ENCODE data around the gene PDLIM4.

Gene PDLIM4

DNA sequence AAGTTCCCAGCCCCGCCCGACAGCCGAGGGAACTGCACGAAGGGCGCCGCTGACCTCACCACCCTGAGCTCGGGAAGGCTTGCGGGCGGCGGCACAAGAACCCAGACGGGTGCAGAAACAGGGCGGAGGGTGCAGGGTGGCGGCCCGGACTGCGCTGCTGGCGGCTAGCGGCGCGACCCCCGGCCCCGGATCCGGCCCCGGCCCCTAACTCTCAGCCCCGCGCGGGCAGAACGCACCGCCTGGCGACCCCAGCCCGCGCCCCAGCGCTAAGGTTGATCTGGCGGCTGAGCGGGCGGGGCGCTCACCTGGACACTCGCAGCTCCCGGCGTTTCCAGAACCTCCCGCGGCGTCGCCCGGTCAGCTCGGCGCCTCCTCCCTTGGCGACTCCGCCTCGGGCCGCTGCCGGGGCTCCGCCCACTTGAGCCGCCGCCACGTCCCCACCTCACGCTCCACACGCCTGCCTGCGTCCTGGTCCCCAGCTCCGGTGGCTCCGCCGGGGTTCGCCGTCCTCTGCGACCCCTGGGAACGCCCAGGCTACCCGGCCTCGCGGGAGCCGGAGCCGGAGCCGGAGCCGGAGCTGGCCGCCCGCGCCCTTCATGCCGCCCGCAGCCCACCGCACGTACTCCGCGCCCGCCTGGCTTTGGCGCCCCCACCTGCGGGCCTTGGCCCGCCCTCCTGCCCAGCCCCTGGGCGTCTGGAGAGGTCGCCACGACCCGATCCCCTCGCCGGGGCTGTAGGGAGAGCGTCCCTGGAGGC lies 29.8 kb upstream of the PDLIM4 start, which contains the start of gene P4HA2:
Gene P4HA2, minus strand, starts transcription at position 369 of the 756 bp plus-strand sequence. CDS start 9,227 bp downstream, outside the sequence.
- DNase-seq, result peak; percentile 67 to 78 (median 77)

DNA sequence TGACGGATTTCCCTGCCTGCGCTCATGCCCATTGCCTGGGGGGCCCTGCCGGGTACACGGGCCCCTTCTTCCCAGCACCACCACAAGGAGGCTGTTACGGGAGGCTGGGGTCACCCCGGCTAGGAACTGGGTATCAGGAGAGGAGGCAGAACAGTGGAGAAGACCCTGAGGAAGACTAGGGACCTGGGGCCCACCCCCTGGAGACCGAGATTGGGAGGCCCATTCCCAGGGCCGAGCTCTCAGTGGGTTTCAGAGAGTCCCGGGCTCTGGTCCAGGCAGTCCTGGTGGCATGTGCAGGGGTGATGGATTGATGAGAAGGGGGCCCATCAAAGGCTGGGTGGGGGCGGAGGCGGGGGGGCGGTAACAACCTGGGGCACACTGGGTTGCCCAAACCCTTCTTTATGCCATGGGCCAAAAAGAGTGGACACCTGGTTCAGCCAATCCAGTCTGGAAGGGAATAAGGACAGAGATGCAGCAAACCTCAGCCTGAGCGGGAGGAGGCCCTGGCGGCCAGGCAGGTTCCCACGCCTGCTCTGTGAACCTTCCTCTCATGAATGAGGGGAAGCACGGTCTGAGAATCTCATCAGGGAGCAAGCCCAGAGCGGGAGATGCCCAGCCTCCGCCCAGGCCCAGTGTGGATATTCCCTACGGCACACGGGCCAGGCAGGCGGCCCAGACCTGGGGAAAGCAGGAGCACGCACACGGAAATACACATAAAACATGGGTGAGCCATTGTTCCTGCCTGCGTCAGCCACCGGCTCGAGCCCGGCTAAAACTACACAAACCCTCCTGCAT lies 29.1 kb upstream of the PDLIM4 start:
- DNase-seq, result no peak

DNA sequence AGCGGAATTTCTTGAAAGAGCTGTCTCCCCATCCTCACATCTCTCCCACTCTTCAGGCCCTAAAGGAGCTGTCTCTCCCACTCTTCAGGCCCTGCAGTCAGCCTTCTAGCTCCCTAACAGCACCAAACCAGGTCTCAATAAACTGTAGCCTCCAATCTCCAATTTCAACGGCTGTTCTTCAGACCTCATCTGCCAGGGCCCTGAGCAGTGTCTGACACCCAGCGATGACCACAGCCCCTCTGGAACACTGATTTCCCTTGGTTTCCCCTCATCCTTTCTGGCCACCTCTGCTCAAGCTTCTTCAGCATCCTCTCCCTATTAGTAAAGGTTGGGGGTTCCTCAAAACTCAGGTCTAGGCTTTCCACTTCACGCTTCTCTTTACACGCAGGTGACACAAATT lies 28.3 kb upstream of the PDLIM4 start:
- DNase-seq, result no peak

DNA sequence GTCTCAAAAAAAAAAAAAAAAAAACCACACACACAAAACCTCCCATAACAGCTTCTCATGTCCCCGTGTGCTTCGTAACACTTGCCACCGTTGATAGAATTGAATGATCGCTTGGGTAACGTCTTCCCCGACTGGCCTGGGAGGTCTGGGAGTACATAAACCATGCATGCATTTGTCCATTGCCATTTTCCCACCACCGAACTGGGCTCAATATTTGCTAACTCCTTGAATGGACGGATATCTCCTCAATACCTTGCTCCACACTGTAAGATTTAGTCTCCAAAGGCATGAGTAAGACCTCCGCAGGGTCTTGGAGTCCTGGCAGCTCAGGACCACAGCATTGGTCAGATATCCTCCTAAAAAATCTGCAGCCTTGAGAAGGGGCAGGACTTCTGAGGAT lies 26.6 kb upstream of the PDLIM4 start:
- DNase-seq, result no peak

DNA sequence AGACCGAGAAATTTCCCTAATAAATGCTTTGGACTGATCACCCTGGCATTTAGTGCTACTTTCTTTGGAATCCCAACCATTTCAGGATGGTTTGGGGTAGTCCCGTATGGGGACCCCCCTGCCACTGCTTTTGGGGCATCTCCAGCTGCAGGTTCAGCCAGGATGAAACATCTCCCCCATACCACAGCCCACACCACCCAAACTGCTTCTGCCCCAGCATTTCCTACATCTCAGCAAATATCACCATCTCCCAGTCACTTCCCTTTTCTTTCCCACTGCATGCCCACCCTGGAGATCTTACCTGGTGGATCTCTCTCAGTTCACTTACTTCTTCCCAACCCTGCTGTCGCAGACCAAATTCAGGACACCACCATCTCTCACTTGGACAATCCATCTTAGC lies 25.0 kb upstream of the PDLIM4 start:
- no peak for DNase-seq

DNA sequence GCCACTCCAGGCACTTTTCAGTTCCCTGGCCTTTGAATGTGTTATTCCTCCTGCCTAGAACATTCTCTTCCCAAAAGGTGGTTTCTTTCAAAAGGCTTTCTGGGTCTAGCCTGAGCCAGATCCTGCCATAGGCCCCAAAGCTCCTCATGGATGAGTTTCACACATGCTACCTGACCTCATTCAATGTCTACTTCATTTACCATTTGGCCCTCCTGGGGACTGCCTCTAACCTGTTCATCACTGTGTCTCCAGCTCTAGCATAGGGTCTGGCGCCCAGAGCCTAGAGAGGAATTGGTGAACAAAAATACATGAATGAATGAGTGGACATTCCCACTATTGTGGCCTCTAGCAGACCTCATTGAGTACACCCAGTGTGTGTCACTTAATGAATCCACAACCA lies 24.4 kb upstream of the PDLIM4 start:
- DNase-seq, result no peak

DNA sequence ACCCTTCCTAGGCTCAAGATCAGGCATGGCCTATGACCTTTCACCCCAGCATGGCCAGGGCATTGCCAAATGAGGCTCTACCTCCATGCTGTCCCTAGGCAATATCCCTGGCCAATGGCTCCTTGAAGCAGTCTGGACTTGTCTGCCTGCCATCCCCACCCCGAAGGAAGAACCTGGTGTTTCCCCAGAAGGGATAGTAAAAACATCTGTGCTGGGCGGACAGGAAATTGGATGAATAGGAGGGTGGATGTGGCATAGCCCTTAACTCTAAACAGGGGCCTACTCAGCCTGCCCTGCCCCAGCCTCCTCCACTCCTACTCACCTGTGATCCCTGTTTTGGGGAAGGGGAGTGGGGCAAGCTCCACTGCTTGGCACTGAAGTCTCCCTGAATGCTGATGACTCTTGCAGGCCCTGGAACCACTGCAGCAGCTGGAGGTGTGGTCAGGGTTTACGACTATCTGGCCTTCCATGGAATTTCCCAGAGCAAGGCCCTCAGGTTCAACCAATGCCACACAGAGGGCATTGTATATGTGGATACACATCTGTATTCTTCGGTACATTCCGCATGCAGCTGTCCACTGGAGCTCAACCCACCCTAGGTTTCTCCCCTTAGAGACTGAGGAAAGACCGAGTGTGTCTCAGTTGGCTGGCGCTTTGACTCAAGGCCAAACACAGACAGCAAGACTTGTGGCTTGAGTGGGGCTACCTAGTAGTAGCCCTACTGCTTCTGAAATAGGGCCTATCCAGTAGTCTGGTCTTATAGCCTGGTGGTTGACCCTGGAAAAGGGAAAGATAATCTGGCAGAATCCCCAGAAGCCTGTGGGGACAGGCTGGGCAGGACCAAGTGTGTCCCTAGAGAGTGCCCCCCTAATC lies 23.4 kb upstream of the PDLIM4 start:
- no peak for DNase-seq

DNA sequence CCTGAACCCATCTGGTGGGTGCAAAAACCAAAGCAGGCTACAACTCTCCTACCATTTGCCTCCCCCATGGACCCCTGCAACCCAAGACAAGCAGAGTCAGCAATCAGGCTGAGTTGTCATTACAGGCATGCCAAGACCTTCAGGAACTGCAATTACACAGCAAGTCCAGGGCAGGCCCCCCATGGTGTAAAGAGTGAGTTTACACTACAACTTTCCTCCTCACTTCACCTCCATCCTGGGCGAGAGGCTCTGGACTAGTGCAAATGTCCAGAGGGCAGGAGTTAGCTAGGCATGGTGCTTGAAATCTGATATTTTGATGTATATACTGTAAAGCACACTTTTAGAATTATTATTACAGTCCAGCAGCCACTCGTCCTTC lies 22.8 kb upstream of the PDLIM4 start:
- no peak for DNase-seq

DNA sequence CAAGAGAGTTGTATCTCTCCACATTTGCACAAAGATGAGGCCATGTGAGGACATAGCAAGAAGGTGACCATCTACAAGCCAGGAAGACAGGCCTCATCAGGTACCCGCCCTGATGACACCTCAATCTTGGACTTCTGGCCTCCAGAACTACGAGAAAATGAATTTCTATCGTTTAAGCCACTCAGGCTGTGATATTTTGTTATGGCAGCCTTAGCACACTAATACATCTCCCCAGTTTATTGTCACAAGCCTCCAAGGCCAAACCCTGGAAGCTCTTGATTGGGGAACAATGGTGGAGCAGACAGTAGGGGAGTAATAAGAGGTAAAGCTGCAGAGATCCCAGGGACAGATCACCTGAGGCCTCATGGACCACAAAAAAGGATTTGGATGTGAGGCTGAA lies 22.2 kb upstream of the PDLIM4 start:
- DNase-seq, result no peak

DNA sequence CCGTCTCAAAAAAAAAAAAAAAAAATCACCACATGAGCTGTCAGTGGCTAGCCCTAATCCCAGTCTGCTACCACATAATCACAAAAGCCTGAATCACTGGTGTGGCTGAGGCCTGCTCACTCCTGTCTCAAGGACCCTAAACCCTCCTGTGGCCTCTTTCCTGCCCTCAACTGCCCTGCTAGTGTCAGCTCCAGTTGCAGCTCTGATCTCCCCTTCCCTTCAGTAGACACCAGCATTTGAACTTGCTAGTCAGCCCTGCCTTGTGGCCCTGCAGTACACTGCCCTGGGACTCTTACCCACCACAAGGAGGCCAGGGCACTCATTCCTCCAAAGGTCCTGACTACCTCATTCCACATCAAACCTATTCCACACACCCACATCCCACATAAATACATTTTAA lies 20.4 kb upstream of the PDLIM4 start:
- no peak for DNase-seq

DNA sequence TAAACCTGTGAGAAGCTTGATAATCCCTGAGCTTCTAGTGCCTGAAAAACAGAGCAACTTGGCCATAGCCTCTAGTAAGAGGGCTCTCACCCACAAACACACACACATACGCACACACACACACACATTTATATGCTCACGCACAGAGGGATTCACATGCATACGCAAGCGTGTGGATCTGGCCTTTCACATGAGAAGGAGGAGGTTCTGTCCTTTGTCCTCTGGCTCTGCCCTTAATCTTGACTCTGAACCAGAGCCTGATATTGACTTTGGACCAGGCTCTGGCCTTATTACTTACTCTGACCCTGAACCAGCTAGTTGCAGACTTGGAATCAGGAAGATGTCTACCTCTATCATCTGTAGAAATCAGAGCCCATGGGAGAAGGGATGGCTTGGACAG lies 19.8 kb upstream of the PDLIM4 start:
- DNase-seq, result no peak

DNA sequence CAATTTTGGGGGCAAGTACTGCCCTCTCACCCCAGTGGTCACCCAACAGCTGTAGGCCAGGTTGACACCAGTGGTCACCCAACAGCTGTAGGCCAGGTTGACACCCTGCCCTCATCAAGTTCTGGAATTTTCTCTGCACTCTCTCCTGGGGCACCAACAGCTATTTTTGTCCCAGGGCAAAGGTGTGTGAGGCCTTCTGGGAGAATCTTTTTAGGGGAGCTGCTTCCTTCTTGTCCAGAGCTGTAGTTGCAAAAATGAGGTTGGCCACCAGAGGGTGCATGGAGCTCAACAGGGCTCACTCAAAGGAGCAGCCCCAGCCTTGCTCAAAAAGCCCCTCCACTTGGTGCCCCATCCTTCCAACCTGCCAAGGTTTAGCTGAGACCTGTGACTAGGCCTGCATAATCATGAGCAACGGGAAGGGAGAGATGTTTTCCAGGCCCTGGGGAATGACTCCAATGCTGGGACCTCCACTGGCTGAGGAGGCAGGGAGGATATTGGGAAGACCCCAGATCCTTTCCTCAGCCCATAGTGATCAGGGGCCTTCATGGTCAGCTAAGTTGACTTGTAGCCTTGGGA lies 19.2 kb upstream of the PDLIM4 start:
- peak; percentile 33 to 56 (median 34) for DNase-seq

DNA sequence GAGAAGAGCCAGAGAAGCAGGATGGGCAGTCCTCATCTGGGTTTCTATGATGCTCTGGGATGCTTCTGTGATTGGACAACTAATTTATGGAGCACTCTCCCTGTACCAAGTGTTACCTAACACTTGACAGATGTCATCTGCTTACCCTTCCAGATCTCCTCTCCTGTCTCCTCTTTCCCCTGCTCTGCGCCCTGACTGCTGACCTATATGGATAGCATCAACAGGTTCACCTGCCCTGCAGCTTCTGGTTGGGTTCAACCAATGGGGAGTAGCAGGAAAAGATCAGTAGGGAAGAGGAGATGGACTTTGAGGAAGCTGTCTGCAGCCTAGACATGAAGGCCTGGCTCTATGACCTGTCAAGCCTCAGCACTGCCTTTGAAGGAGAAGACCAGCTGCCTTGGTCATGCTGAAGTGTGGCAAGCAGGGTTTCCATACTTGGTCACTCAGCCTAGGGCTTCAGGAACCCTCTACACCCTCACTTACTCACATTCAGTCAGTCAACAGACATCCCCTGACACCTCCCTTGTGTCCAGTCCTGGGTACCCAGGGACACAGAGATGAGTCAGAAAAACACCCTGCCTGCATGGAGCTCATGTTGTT lies 18.5 kb upstream of the PDLIM4 start:
- DNase-seq, result no peak

DNA sequence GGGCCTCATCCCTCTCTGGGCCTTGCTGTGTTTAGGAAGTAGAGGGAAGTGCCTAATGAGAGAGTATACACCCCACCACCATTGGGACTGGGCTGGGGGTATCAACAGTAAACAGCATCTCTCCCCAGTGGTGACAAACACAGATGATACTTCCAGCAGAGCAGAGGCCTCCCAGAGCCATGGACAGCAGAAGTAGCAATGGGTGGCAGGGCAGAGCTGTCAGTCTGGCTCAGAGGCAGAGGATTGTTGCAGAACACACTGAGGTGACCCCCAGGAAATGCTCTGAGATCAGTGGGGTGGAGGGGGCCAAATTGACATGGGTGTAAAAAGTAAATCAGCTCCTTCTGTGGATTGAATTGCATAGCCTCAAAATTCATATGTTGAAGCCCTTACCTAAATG lies 17.7 kb upstream of the PDLIM4 start:
- no peak for DNase-seq

DNA sequence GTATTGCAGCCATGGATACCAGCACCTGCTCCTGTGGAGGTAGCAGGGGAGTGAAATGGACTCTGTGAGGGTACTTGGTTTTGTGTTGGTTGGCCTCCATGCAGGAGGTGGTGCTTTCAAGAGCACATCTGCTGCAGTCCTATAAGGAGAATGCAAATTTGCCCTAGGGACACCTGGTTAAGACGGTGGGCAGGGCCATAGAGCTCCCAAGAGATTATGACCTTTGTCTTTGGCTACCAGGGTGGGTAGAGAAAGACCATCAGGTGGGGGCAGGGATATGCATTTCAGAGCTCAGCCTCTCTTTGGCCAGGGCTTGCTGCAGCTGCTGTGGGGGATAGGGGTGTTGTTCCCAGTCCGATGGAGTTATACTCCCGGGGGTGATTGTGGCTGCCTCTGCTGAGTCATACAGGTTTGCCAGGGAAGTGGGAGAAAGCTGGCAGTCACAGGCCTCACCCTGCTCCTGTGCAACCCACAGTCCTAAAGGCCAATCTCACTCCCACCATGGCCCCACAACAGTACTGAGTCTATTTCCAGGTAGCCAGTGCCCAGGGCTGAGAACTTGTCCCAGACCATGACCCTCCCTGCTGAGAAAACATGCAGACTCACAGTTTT lies 14.0 kb upstream of the PDLIM4 start:
- DNase-seq, result no peak

DNA sequence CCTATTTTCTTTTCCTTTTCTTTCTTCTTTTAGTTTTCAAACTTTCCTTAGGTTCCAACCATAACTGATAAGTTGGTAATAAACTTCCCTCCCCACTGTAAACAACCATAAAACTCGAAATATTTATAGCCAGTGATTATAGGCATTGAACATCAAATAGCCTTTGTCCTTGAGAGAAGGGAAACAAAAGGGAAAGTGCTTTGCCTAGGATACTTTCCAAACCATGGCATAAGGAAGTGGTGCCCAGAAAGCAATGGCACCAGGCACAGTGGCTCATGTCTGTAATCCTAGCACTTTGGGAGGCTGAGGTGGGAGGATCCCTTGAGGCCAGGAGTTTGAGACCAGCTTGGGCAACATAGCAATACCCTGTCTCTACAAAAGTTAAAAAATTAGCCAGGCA lies 11.9 kb upstream of the PDLIM4 start:
- DNase-seq, result peak in 1 of 3 experiments; percentile 0

DNA sequence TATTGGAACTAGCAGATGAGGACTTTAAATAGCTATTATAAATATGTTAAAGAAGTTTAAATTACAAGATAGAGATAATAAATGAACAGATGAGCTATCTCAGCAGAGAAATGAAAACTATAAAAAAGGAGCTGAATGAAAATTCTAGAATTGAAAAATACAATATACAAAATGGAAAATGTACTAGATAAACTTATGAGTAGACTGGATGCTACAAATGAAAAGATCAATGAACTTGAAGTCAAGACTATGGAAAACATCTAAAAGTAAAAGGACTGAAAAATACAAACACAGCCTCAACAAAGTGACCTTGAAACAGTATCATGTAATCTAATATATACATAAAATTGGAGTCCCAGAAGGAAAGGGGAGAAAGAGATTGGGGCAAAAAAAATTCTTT lies 10.7 kb upstream of the PDLIM4 start:
- no peak for DNase-seq

DNA sequence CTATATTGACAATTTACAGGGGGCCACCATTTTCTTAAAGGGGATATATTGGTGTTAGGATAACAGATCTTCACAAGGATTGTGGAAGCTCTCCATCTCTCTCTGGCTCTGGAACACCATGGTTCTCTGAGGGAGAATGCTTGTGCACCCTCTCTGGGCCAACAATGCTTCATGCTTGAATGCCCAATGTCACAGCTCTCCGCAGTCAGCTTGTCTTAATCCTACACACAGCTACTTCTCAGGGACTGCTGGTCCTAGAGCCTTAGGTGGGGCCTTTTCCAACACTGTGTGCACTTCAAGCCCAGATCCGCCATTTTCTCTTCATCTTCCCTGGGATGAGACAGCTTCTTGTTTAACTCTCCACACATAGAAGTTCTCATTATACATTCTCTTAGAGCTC lies 6.9 kb upstream of the PDLIM4 start:
- no peak for DNase-seq

DNA sequence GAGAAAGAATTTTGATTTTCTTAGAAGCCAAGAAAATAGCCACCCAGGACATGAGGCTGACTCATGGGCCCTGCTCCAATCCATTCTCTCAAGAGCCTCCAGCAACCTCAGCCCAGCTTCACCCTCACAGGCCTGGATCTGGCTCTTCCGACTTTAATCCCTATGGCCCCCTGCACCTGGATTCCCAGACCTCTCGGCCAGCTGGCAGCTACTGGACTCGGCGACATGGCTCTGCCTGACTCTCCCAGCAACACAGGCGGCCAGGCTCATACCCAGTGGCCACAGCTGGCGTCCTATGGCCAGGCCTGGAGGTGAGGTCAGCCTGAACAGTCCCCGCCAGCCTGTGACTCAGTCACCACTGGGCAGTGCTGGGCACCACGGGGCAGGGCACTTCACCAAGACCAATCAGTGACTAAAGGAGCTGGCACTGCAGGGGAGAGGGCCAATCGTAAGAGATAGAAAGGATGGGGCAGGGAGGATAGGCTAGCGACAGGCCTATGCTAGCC lies 6.2 kb upstream of the PDLIM4 start:
- DNase-seq, result no peak

DNA sequence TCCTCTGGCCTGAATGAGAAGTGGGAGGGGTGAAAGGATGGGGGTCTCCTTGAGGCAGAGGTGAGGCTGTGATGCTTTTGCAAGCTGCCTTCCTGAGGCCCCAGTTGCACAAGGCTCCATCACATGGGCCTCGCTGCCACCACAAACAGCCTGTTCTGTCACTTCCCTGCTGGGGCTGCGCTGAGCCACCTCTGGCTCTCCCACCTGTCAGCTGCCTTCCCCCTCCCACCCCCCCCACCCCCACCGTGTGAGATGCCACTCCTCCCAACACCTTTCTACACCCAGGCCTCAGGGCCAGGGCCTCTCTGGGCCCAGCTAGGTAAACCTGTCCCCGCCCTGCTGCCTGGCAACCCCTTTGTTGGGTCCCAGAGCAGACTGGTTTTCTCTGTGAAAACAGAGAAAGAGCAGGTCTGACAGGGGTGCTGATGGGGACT lies 4.5 kb upstream of the PDLIM4 start:
- DNase-seq, result peak in 2 of 3 experiments; percentile 25 to 44

DNA sequence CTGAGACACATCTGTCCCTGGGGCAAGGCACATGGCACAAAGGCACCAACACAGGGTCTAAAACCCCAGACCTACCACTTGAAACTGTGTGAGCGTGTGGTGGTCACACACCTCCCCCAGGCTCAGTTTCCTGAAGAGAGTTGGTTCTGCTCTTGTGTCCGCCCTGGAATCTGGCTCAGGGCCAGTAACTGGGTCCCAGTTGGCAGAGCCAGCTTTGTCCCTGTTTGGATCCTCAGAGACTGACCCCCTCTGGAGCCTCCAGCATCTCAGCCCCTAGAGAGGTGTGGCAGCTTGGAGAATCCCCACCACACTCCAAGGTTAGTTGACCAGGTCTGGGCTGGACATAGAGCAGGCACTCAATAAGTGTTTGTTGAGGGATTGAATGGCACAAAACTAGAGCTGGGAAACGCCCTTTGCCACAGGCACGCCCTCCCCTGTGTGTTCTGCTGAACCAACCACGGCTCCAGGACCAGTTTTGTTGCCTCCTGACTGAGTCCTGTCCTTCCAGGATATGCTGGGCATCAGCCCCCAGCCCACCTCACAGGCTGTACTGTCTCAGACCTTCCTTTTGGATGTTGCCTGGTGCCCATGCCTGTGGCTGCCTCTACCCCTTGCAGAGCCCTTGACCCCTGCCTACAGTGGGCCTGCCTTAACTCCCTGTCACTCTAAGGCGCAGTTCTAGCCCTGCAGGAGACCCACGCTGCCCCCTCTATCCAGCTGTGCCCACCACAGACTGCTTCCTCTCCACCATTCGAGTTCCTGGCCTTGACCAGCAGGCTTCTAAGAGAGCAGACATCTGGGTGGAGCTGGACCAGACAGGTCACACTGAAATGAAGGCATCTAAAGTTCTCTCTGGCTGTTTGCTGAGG lies 3.8 kb upstream of the PDLIM4 start:
- DNase-seq, result peak in 2 of 3 experiments; percentile 25 to 40
